NCI-H774 (cell line): ENCODE data around the gene ENPP6.

ENCODE experiments used
- DNase-seq: peaks from one replicate; lab custom pipeline; 2025; lab: John Stamatoyannopoulos, UW

The ENPP6 gene

DNA sequence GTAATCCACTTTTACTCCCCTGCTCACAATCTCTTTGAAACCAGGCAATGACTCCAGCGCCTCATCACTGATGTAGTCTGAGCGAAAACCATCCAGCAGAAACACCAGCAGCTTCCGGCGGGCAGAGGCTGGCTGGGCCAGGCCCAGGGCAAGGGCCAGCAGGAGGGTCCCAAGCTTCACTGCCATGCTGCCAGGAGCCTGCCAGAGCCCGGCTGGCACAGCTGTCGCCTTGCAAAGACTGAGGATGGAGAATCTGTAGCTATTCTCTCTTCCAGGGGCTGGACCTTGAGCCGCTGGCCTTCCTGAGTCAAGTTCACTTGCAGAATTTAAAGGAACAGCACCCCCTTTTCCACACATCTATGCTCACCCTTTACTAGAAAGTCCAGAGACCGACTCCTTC, at the start of gene ENPP6:
Gene ENPP6 (minus strand): TSS at position 240 of the 400 bp plus-strand sequence. CDS start 54 bp downstream, at position 186.
- DNase-seq, result no peak

DNA sequence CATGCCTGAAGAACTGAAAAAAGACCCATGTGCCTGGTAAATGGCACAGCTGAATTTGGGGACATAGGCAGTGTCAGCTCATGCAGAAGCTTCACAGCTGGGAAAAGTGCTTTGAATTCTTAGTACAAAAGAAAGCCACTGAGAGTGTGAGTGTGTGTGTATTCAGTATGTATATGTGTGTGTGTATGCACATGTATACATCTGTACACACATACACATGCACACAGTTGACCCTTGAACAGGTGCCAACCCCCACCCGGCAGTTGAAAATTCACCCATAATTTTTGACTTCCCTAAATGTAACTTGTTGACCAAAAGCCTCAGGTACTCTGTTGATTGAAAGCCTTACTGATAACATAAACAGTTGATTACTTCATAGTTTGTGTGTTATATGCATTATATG, 49.5 kb upstream of the ENPP6 start:
- no peak for DNase-seq

DNA sequence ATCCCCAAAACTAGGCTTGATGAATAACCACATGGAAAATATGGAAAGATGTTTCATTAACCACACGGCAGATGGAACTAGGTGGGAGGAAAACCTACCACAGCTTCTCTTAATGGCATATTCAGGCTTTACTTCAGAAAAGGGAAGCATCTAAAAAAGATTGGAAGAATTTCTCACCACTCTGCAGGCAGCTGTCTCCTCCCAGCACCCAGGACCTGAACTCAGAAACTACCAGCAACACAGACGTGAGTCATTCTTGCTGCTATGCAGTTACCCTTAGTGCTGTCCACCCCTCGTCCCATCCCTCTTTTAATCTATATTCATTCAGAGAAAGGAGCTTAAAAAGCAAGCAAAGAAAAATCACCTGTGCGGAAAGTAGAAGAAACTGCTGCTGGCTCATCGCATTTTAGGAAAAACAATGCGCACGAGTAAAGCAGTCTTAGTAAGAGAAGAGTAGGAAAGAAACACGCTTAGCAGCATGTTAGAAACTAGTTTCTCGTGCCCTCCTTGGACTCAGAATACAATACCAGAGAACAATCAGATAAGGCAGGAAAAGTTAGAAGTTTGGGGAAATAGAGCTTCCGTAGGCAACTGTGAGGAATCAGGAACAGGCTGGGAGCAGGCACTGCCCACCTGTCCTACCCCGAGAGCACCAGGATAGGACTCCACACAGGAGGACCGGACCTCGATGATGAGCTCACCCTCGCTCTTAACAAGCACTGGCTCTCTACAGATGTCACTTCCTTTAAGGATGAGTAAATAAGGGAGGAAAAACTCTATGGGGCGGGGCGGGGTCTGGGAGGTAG, 48.1 kb upstream of the ENPP6 start:
- peak; percentile 21 for DNase-seq

DNA sequence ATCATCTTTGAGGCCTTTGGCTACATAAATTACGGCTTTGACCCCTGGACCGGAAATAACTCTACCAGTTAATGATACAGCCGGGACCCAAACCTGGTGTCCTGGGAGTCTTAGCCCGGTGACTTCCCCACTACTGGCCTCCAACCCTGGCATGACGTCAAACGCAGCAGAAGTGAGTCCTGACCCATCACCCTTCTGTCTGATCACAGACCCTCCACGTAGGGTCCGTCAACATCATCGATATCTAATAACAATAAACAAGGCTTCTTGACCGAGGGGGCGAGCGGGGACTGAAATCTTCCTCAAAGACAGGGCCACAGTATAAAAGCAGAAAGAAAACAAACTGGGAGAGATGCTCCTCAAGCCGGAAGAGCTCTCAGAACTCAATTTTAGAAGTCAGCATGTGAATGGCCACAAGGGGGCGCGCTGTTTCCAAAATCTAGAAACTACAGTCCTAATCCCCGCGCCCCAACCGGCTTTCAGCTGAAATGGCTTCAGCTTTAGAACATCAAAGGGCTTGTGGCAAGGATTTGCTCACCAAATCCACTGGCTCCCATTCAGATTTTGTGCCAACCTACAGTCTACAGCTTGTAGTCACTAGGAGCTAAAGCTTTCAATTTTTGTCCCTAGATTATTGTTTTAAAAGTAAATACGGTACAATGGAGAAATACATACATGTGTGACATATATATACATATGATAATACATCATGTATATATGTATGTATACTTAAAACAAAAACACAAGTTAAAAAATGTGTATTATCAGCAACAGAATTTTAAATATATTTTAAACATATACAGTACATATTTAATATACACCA, 46.4 kb upstream of the ENPP6 start:
- DNase-seq, result peak; percentile 60

DNA sequence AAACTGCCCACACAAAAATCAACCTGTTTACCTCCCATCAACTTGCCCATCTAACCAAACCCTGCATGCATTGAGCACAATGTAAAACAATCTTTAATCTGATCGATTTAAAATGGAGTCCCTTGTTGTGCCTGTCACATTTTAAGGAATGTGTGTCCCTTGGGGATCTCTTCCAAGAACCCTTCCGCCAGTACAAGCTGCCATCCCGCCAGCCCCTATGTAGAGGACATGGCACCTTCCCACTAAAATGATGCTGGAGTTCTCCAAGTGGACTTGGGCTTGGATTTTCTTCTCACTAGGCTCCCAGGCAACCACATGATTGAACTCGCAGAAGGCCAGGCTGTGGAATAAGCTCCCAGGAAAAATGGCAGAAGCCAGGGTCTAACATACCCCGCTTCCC, 45.8 kb upstream of the ENPP6 start:
- no peak for DNase-seq

DNA sequence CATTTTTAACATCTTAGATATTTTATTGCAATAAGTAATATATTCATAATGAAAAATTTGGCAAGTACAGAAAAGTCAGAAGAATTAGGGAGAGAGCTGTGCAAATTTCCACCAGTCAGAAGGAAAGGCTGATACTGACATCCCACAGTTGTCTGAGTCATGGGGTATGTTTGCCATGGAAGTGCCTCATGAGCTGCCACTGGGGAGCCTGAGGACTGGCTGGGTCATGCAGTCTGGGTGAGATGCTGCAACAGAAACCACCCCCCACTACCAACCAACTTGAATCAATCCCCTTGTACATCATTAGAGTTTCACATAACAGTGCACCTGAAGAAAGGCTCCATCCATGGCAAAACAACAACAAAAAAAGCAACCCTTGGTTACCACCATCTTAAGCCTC, 45.2 kb upstream of the ENPP6 start:
- no peak for DNase-seq

DNA sequence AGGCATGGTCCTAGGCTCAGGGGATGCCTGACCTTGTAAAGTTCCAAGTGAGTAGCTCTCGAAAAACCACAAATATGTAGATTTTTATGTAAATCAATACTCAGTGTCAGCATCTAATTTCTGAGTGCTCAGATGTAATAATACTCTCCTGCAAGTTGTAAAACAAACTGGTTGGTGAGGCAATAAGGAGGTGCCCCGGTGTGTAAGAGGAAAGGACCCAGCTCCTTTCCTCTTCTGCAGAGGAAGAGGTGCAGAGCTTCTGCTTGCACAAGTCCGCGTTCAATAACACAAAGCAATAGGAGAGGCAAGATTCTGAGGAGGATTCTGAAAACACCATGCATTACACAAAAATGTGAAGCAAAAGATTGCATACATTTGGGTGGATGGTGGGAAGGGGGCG, 43.6 kb upstream of the ENPP6 start:
- no peak for DNase-seq

DNA sequence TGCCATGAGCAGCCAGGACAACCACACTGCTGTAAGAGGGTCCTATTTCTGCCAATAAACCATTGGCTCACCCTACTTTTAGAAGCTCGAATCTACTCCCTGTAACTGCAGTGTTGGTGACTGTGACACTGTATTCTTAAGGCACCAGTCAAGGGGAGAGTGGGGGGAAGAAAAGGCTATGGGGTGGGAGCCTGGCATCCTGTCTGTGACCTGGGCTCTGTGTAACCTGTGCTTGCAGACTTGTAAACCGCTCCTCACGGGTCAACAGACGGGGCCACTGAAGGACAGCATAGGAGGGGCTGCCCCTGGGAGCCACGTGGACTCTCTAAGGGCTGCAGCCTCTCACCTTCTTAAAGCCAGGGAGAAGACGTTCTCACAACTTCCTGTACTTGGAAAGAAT, 42.2 kb upstream of the ENPP6 start:
- no peak for DNase-seq

DNA sequence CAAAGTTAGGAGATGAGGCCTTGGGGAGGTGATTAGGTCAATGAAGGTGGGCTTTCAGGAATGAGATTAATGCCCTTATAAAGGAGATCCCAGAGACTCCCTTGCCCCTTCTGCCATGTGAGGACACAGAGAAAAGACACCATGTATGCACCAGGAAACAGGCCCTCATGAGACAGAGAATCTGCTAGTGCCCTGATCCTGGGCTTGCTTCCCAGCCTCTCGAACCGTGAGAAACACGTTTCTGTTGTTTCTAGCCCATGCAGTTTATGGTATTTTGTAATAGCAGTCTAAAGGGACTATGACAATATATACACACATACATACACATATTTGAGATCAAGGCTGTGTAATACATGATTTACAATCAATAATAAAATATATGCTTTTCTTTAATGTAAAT, 41.4 kb upstream of the ENPP6 start:
- no peak for DNase-seq

DNA sequence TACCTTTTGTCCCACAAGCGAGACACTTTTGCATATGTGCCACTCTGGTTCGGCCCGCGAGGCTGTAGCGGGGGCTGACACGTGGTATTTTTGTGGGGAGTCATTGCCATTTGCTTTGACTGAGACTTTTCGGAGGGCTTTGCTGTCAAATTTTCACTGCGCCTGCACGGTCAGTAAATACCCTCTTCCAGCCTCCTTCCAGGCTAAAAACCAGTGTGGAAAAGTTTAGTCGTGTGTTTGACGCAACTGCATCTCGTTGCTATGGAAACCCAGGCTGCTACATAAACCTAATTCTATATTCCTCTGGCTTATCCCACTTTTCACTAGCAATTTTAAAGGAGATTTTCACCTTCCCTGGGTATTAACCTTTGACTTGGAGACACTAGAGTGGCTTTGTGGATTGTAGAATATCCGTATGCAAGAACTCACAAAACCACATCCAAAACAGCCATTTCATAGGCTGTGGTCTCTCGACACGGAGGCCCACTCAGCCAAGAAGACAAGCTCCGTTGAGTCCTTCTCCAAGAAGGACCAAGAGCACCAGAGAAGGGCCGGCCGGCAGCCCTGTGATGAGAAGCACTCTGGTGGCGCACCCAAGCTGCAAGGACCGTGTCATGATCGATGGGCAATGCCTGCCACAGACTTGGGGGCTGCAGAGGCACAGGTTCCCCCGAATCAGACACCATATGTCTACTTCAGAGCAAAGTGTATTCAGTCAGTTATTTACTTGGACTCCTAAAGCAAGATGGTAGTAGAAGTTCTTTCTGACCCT, 38.4 kb upstream of the ENPP6 start:
- DNase-seq, result no peak

DNA sequence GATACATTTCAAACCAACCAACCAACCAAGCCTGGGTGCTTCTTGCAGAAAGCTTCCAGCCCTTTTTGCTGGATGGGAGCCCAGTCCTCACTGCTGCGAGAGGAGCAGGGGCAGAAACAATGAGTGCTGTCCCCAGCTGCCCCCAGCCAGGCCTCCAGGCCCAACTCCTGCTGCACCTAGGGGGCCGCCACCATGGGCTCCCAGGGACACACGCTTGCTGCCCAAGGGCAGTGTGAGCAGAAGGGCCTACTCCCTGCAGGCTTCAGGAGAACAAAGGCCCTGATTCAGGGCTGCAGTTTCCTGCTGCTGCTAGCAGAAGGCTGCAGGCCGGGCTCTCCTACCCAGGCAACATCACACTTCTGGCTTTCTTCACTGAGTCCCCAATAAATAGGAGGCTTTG, 37.7 kb upstream of the ENPP6 start:
- no peak for DNase-seq

DNA sequence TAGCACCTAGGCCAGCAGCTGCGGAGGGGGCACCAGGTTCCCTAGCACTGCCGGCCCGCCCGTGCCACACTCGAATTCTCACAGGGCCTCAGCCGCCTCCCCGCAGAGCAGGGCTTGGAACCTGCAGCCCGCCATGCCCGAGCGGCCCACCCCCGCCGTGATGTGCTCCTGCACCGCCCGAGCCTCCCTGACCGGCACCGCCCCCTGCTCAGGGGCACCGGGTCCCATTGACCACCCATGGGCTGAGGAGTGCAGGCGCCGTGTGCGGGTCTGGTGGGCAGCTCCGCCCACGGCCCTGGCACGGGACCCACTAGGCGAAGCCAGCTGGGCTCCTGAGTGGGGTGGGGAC, 35.4 kb upstream of the ENPP6 start:
- DNase-seq, result no peak

DNA sequence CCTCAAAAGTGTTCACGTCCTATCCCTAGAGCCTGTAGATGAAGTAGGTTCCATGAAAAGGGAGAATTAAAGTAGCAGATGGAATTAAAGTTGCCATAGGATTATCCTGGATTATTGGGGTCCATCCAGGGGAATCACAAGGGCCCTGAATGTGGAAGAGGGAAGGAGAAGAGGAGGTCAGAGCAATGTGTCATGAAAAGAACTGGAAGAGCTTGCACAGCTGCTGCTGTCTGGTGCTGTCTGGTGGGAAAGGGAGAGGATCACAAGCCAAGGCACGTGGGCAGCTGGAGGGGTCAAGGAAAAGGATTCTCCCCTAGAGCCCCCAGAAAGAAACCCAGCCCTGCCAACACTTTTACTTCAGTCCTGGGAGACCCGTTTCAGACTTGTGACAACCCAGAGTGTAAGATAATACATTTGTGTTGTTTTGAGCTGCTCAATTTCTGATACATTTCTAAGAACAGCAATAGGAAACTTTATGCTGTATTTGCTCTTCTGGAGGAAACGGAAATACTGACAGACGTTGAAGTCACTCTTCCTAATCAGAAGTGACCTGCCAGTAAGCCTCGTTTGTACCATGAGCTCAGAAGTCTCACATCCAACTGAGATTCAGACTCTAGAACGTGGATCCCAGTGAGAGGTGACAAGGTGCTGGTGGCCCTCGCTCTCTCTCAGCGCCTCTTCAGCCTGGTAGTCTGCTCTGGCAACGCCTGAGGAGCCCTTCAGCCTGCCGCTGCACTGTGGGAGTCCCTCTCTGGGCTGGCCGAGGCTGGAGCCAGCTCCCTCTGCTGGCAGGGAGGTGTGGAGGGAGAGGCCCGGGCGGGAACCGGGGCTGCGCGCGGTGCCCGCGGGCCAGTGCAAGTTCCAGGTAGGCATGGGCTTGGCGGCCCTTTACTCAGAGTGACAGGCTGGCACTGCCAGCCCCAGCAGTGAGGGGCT, 34.7 kb upstream of the ENPP6 start:
- DNase-seq, result no peak

DNA sequence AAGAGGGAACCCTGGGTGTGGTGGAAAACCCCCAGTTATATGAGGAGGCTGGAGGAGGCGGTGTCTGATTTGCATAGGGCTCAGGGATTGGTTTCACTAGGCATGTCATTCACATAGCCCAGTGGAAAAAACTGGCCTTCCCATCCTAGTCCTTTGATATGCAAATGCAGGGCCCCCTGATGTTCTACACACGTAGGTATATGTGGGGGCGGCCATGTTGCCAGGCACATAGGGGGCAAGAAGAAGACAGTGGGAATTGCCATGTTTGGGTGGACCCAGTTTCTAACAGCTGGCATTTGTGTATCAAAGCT, 34.0 kb upstream of the ENPP6 start:
- DNase-seq, result no peak

DNA sequence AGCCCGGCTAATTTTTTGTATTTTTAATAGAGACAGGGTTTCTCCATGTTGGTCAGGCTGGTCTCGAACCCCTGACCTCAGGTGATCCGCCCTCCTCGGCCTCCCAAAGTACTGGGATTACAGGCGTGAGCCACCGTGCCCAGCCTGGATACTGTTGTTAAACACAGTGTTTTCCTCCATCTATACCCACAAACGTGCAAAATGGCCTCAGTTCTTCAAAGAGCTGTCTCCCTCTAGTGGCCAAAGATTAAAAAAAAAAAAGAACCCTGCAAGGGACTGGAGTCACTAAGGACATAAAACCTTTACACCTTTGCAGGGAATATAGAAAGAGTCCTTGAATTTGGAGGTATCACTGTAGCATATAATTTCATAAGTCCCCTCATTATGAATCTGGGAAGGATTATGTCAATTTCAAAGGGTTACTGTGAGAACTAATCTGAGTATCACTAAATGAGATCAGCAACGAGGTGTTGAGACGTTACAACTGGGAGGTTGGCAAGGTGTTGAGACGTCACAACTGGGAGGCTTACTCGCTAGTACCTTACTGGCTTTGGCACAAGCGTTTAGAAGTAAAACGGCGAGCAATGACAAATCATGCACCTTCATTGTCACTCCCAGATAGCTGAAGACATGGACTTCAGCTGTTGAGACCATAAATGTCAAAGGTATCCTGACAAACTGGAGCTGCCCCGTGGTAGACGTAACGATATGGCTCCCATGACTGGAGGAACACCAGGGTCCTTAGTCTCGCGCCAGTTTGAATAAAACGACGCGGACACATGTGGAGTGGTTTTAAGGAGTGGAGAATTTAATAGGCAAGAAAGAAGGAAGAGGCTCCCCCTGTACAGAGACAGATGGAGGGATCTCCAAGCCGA, 33.4 kb upstream of the ENPP6 start:
- peak; percentile 11 for DNase-seq

DNA sequence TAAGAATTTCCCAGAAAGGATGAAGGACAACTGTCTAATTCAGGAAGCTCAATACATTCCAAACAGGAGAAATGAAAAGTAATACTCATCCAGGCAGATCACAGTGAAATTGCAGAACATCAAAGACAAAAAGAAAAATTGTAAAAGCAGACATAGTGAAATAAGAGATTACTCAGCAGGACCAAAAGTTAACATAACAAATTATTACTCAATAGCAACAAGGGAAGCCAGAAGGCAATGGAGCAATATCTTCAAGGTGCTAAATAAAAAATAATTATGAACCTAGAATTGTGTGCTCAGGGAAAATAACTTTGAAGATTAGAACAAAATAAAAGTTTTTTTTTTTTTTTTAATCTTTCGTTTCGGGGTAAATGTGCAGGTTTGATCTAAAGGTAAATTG, 30.5 kb upstream of the ENPP6 start:
- no peak for DNase-seq

DNA sequence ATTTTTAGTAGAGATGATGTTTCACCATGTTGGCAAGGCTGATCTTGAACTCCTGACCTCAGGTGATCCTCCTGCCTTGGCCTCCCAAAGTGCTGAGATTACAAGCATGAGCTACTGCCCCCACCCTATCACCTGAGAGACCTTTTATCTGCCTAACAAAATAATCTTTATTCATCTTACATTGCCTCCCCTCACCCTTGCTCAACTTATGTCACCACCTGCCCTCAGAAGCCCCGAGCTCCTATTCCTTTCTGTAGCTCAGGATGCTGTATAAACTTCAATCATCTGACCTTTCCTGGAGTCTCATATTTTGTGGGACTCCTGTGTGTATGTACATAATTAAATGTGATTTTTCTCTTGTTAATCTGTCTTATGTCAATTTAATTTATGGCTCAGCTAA, 29.7 kb upstream of the ENPP6 start:
- DNase-seq, result no peak

DNA sequence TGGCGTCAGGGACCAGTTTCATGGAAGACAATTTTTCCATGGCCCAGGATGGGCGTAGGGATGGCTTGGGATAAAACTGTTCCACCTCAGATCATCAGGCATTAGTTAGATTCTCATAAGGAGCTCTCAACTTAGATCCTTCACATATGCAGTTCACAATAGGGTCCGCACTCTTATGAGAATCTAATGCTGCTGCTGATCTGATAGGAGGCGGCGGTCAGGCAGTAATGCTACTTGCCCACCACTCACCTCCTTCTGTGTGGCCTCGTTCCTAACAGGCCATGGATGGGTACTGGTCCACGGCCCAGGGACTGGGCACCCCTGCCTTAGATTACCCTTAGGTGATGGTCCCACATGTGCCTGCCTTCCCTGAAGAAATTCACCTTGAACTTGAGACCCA, 28.8 kb upstream of the ENPP6 start:
- no peak for DNase-seq

DNA sequence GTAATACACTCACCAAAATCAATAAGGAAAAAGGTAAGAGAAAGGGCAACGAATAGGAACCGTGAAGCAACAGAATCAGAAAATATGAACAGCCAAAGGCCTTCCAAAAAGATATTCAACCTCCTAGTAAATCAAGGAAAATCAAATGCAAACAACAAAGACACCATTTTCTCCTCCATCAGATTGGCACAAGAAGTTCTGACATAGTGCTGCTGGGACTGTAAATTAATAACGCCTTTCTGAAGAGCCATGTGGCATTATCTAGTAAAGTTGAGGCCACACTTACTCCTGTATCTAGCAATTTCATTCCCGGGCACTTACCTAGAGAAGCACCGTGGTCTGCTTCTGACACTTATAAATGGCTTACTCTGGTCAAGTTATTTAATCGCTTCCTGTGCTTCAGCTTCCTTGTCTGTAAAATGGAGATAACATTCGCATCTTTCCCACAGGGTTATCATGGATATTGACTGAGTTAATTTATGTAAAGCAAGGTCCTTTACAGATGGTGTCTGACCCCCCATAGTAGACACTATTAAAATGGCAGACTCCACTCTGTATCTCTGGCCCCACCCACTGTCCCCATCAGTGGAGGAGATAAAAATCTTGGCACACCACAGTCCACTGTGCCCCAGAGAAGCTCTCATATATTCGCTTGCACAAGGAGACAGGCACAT, 20.5 kb upstream of the ENPP6 start:
- no peak for DNase-seq

DNA sequence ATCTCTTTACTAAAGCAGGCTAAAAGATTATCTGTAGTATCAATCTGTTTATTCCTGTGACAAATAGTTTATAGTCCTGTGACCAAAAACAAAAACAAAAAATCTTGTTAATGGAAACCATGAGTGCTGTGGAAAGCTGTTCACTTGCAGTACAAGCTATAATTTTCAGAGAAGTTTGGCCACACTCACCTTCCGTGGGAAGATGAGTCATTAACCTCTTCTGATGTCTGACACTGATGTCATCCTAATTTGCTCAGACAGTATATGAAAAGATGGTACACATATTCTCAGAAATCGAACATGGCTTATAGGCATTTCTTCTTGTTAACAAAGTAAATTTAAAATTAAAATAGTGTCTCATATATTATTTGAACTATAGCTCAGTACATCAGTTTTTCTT, 19.9 kb upstream of the ENPP6 start:
- DNase-seq, result no peak
